Measurements from ENCODE around the gene WNT7B. TPM values are rescaled to one million over a fixed set of nuclear protein-coding genes. Genes with fewer than 3 reads are reported as not detected.

WNT7B gene
- total and polyA plus RNA-seq, 10 donors, result not detected

DNA sequence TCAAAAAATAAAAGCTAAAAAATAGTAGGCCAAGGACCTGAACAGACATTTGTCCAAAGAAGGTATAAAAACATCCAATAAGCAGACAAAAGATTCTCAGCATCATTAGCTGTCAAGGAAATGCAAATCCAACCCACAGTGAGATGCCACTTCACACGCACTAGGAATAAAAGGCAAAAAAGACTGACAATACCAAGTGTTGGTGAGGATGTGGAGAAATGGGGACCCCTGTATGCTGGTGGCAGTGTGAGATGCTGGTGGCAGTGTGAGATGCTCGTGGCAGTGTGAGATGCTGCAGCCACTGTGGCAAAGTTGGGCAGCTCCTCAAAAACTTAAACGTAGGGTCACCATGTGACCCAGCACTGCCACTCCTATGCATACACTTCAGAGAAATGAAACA lies 38.0 kb downstream of the WNT7B start:
- peaks cover 0 to 14% (median 0%) of the 10 kb centered on the region in 8 donors for H3K9me3 ChIP-seq
- H3K27me3 ChIP-seq (replicated peaks in 1 of 7), result peaks cover 0 to 42% (median 13%) of the 10 kb centered on the region in 7 donors
- intact Hi-C loops (cut with DNase I; ENCODE audit: low total_unique reads), result no loop called here
- H3K4me1 ChIP-seq, result no peaks in the 10 kb centered on the region
- H3K36me3 ChIP-seq, result no peaks in the 10 kb centered on the region
- WGBS, 5 donors, result 68 to 86% (median 83%) methylated on average over 3 of the region's 3 CpGs
- DNase-seq, result no peak
- no peak overlapping the region for H3K4me3 ChIP-seq
- TF ChIP-seq POLR2A (IDR thresholded peaks at IDR 0.05), result no peak
- TF ChIP-seq POLR2AphosphoS5 (IDR thresholded peaks at IDR 0.05), result no peak
- no peak for TF ChIP-seq CTCF (IDR thresholded peaks at IDR 0.05 in 8 of 11, conservative IDR thresholded peaks at IDR 0.05 in 3 of 11)
- H3K27ac ChIP-seq, result no peak overlapping the region

DNA sequence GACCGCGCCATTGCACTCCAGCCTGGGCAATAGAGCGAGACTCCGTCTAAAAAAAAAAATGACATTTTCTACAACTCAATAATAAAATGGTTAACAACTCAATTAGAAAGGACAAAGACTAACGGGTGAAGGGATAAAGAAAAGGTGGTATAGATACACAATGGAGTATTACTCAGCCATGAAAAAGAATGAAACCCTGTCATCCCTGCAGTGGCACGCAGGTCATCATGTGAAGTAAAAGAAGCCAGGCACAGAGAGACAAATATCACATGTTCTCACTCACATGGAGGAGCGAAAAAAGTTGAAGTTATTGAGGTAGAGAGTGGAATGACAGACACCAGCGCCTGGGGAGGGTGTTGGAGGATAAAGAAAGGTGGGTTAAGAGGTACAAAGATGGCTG lies 39.0 kb downstream of the WNT7B start:
- no peak for TF ChIP-seq CTCF (IDR thresholded peaks at IDR 0.05 in 8 of 11, conservative IDR thresholded peaks at IDR 0.05 in 3 of 11)
- no peak for TF ChIP-seq POLR2A (IDR thresholded peaks at IDR 0.05)
- TF ChIP-seq POLR2AphosphoS5 (IDR thresholded peaks at IDR 0.05), result no peak
- Histone ChIP-seq H3K27me3 (replicated peaks in 1 of 7) (peaks cover 0 to 51% (median 22%) of the 10 kb centered on the region in 7 donors), H3K4me1 (no peaks in the 10 kb centered on the region), H3K9me3 (peaks cover 0 to 14% (median 0%) of the 10 kb centered on the region in 8 donors), H3K36me3 (no peaks in the 10 kb centered on the region), H3K27ac (no peak overlapping the region), H3K4me3 (no peak overlapping the region)
- no peak for DNase-seq
- WGBS, 5 donors, result 87 to 96% (median 94%) methylated on average over 8 of the region's 8 CpGs
- intact Hi-C loops (cut with DNase I; ENCODE audit: low total_unique reads), result no loop called here

- Histone ChIP-seq H3K36me3 (no peaks in the 10 kb centered on the region), H3K9me3 (peaks cover 0 to 14% (median 0%) of the 10 kb centered on the region in 8 donors), H3K27me3 (replicated peaks in 1 of 7) (peaks cover 0 to 73% (median 44%) of the 10 kb centered on the region in 7 donors), H3K4me1 (no peaks in the 10 kb centered on the region), H3K27ac (no peak overlapping the region), H3K4me3 (no peak overlapping the region)
- DNase-seq, result no peak
- WGBS, 5 donors, result 74 to 87% (median 83%) methylated on average over 5 to 6 of the region's 6 CpGs
- TF ChIP-seq CTCF (IDR thresholded peaks at IDR 0.05 in 8 of 11, conservative IDR thresholded peaks at IDR 0.05 in 3 of 11) (no peak), POLR2A (IDR thresholded peaks at IDR 0.05) (no peak)
- intact Hi-C loops (cut with DNase I; ENCODE audit: low total_unique reads), result no loop called here
These were observed 41.4 kb downstream of the WNT7B start for GRCh38 chr22:45935573-45935972.

DNA sequence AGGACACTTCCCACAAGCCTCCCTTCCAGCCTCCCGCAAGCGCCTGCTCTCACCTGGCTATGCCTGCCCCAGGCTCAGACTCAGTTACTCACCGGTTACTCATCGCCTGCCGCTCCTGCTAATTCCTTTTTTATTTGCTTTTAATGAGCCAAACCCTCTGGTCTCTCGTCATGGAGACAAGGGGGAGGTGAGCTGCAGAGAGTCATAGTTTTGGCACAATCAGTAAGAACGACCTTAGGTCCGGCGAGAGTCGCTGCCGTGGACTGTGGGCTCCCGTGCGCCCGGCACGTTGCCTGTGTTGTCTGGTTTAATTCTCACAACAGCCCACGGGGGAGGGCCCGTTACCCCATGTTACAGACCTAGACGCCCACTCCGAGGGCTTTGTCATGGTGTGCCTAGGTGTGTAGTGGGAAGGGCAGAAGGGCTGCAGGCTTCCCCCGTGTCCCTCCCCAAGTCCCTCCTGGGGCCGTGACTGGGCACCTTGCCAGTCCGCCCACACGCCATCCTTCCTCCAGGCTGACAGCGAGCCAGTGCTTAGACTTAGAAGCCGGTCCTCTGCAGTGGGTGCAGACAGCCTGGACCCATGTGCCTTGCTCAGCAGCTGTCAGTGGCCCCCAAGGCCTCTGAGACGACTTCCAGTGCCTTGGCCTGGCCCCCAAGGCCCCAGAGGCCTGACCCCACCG lies 42.2 kb downstream of the WNT7B start:
- Histone ChIP-seq H3K4me1 (no peaks in the 10 kb centered on the region), H3K4me3 (no peak overlapping the region), H3K36me3 (no peaks in the 10 kb centered on the region), H3K27ac (no peak overlapping the region), H3K27me3 (replicated peaks in 1 of 7) (peaks cover 0 to 77% (median 49%) of the 10 kb centered on the region in 7 donors), H3K9me3 (peaks cover 0 to 14% (median 0%) of the 10 kb centered on the region in 8 donors)
- 50 to 60% (median 55%) methylated on average over 25 to 27 of the region's 27 CpGs for WGBS, 5 donors
- intact Hi-C loops (cut with DNase I; ENCODE audit: low total_unique reads), result no loop called here
- TF ChIP-seq POLR2AphosphoS5 (IDR thresholded peaks at IDR 0.05) (no peak), CTCF (IDR thresholded peaks at IDR 0.05 in 8 of 11, conservative IDR thresholded peaks at IDR 0.05 in 3 of 11) (no peak), POLR2A (IDR thresholded peaks at IDR 0.05) (no peak)
- DNase-seq, result no peak

Data from spleen (tissue), 11 donors.